Left lobe of liver (tissue), 2 donors: ENCODE results near the gene FBXO17. TPM values are rescaled to one million over a fixed set of nuclear protein-coding genes. Genes with fewer than 3 reads are reported as not detected.
A peak's percentile ranks its signal among the peaks of the same experiment; 100 is the strongest.
"Not testable (repeated sequence)": the region's sequence is repeated elsewhere in the genome, so short reads cannot be mapped to it uniquely, and the experiment has no call there.

Source experiments
- ATAC-seq: fragments of 200-7000 bp; cut with Tn5 transposase; one replicate; pipeline ENCODE4 v1.9.1; 2020; ENCODE audit warnings: mild to moderate bottlenecking, moderate library complexity
- DNase-seq: peaks from one replicate; pipeline ENCODE4 v3.0.0-alpha.2; 2020; ENCODE audit warnings: low spot score
- total RNA-seq: library from RNA; stranded (reverse); gene quantifications from one replicate; pipeline ENCODE4 v1.2.1, GENCODE V29; 2021
- donor health status: DM: no; HTN: no; CAD: no; lungs with moderate emphysema.
- donor health status: DM: no; HTN: yes; CAD: no.

FBXO17 gene
- total RNA-seq, 1 donor from 2014 or later, result 64.3 TPM

DNA sequence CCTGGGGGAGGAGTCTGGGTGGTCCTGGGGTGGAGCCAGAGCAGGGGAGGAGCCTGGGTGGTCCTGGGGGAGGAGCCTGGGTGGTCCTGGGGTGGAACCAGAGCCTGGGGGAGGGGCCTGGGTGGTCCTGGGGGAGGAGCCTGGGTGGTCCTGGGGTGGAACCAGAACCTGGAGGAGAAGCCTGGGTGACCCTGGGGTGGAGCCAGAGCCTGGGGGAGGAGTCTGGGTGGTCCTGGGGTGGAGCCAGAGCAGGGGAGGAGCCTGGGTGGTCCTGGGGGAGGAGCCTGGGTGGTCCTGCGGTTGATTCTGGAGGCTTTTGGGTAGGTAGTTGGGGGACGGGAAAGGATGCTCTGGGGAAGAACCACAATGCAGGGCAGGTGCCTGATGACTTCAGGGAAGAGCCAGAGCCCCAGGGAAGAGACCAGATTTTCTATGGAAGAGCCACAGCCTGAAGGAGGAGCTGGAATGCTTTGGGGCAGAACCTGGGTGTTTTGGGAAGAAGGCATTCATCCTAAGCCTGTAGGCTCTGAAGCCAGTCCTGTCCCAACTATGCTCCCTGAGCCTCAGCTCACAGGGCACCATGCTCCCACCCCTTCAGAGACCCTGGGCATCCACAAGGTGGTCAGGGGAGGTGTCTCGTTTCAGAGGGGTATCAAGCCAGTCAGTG is 29.8 kb downstream of the FBXO17 start:
- no peak for DNase-seq
- peak; percentile 5 for ATAC-seq

GRCh38 chr19:38944981-38945506 is 30.5 kb downstream of the FBXO17 start:
- ATAC-seq (no peak), DNase-seq (no peak)

GRCh38 chr19:38942471-38943181 is 32.9 kb downstream of the FBXO17 start:
- DNase-seq, result no peak

GRCh38 chr19:38941979-38942378 is 33.6 kb downstream of the FBXO17 start:
- DNase-seq, result no peak
- no peak for ATAC-seq

More at GRCh38 chr19:38942471-38943181, 32.9 kb downstream of the FBXO17 start:
- peak; percentile 19 for ATAC-seq

GRCh38 chr19:38941466-38941865 is 34.1 kb downstream of the FBXO17 start:
- DNase-seq, result not testable (repeated sequence)

DNA sequence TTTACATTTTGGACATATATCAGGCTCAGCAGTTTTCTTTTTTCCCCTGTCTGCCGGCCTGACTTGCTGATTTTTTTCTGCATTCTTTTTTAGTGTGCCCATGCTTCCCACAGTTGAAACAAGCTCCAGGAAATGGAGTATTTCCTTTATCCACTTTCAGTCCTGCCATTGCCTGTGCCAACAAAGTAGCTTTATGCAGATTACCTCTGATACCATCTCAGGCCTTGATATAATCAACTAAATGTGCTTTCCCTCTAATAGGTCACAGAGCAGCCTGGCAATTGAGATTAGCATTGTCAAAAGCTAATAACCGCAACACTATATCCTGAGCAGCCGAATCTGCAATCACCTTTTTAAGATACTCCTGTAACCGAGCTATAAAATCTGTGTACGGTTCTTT is 35.6 kb downstream of the FBXO17 start:
- DNase-seq (no peak), ATAC-seq (no peak)

More at GRCh38 chr19:38941466-38941865, 34.1 kb downstream of the FBXO17 start:
- not testable (repeated sequence) for ATAC-seq

DNA sequence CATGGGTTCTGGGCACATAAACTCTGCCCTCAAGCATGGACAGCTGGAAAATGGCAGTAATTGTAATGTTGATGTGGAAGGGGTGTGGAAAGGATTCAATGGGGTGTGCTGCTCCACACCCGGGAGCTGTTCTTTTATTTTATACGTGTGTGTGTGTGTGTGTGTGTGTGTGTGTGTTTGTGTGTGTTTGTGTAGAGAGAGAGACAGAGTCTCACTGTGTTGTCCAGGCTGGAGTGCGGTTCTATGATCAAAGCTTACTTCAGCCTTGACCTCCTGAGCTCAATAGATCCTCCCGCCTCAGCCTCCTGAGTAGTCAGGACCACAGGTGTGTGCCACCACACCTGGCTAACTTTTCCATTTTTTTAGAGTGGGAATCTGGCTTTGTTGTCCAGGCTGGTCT is 42.0 kb downstream of the FBXO17 start:
- ATAC-seq, result no peak
- DNase-seq, result no peak

DNA sequence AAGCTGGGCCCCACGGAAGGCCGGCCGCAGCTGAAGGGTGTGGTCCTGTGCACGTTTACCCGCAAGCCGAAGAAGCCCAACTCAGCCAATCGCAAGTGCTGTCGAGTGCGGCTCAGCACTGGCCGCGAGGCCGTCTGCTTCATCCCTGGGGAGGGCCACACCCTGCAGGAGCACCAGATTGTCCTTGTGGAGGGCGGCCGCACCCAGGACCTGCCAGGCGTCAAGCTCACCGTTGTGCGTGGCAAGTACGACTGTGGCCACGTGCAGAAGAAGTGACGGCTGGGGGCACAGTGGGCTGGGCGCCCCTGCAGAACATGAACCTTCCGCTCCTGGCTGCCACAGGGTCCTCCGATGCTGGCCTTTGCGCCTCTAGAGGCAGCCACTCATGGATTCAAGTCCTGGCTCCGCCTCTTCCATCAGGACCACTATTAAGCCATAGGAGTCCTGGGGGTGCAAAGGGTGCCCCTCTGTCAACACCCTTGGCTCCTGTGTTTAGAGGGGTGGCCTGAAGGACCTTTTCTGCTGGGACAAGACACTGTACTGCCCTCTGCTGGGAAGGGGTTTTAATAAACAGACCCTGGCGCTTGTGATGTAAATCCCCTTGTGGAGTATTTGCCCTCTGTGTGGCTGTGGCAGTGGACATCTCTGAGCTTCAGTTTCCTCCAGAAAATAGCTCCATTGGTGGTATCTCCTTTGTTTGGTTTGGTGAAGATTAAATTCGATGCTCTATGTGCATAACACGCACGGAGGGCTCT is 42.9 kb downstream of the FBXO17 start:
- DNase-seq, result peak; percentile 53

DNA sequence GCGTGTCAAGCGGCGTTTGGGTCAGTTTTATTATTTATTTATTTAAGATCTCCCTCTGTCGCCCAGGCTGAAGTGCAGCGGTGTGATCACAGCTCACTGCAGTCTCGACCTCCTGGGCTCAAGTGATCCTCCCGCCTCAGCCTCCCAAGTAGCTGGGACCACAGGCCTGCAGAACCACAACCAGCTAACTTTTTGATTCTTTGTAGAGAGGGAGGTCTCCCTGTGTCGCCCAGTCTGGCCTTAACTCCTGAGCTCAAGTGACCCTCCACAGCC is 44.1 kb downstream of the FBXO17 start:
- DNase-seq (no peak), ATAC-seq (peak; percentile 2)

More for the DNA sequence above, 42.9 kb downstream of the FBXO17 start:
- ATAC-seq, result no peak

- ATAC-seq (peak; percentile 90), DNase-seq (peak; percentile 98)
Measured at GRCh38 chr19:38930776-38931520, 44.6 kb downstream of the FBXO17 start, which contains the start of gene MRPS12. MRPS12 (plus strand) TSS chr19:38930944; CDS start chr19:38931295, 351 bp downstream.

DNA sequence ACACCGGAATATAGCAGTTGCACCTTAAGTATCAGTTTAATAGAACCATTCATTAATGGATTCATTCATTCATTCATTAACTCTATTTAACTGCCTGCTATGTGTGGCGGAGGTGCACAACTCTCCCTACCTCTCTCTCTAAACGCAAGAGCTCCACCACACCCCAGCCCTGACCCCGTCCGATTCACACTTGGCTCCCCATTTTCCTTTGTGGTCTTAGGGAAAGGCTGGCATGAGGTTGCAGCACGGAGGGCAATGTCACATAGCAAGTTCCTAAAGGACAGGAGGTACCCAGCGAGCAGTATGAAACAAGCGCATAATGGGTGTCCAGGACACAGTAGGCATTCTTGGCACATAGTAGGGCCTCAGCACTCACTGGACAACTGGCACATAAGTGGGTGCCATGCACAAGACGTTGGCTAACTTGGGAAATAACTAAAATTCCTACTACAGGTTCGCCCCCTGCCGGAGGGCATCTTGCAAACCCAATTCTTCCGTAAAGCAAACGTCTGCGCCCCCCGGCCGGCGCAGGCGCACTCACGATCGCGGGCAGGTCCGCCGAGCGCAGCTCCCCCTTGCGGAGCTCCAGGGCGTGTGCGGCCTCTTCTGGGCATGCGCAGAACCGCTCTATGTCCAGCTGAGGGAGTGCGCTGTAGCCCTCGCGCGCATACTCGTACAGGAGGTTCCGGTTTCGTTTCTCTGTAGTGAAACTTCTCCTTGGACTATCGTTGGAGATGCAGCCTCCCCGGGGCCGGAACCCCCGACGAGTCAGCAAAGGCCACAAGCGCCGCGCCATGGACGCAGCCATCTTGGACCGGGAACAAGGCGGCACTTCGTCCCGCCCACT is 45.4 kb downstream of the FBXO17 start, which contains the start of gene SARS2:
TSS of gene SARS2 (minus strand) at position 835 of the 847 bp plus-strand sequence. CDS start at position 808, 27 bp downstream.
- DNase-seq (peak; percentile 92), ATAC-seq (peak; percentile 83)

DNA sequence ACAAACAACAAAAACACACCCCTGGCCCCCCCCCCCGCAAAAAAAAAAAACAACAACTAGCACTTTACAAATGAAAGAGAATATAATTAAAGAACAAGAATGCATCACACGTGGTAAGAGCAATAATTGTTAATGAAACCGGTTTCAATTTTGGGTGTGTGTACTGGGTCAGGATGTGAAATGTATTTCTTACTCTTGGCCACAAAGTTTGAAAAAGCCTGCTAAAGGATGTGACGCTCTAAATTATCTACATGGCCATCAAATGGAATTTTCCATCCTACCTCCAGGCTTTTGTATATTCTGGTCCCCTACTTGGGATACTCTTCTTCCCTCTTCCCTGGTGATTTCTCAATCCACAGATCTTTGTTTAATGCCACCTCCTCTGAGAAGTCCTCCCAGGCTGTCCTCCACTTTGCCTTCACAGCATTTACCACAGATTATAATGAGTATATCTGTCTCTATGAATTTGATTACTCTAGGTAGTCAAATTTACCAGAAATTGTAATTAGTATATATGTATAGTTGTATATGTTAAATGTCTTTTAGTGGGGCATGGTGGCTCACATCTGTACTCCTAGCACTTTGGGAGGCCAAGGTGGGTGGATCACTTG is 47.0 kb downstream of the FBXO17 start:
- no peak for DNase-seq
- ATAC-seq, result no peak

DNA sequence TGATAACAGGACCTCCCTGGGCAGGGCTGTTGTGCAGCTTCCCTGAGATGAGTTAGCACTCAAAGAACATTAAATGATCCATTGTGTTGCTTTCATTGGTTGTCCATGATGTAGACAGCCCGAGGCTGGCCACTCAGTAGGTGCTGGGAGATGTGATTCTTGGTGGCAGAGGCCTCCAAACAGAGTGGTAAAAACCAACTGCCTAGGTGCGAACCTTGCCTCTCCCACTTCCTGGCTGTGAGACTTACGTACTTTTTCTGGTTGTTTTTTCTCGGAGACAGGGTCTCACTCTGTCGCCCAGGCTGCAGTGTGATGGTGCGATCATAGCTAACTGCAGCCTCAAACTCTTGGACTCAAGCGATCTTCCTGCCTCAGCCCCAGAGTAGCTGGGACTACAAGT is 51.2 kb downstream of the FBXO17 start:
- DNase-seq (no peak), ATAC-seq (no peak)

DNA sequence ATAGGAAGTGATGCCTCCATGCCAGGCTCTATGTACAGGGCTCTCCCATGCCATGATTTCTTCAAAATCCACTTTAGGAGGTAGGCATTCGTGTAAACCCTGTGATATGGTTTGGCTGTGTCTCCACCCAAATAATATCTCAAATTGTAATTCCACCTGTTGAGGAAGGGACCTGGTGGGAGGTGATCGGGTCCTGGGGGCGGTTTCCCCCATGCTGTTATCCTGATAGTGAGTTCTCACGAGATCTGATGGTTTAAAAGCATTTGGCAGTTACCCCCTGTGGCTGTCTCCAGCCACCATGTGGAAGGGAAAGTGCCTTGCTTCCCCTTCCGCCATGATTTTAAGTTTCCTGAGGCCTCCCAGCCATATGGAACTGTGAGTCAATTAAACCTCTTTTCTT is 53.1 kb downstream of the FBXO17 start:
- ATAC-seq (no peak), DNase-seq (no peak)

- ATAC-seq (no peak), DNase-seq (no peak)
Measured at GRCh38 chr19:38921420-38922274, 53.9 kb downstream of the FBXO17 start.

GRCh38 chr19:38920602-38921419 is 54.7 kb downstream of the FBXO17 start:
- no peak for ATAC-seq

GRCh38 chr19:38919837-38920601 is 55.5 kb downstream of the FBXO17 start:
- DNase-seq (no peak), ATAC-seq (no peak)

More at GRCh38 chr19:38920602-38921419, 54.7 kb downstream of the FBXO17 start:
- DNase-seq, result no peak
